ENCODE data around the gene HP. TPM values are rescaled to one million over a fixed set of nuclear protein-coding genes. Genes with fewer than 3 reads are reported as not detected.

The HP gene
- total and polyA plus RNA-seq, 4 donors: 8.0 to 1,570 (median 561) TPM

GRCh38 chr16:72025404-72026114 is 28.7 kb upstream of the HP start:
- 89 to 95% methylated on average over 19 of the region's 19 CpGs for WGBS, 2 donors
- H3K36me3 ChIP-seq (ENCODE audit: control insufficient read depth in 4 of 4, insufficient read depth in 4 of 4, low read length in 4 of 4): peaks cover 7 to 27% (median 16%) of the 10 kb centered on the region in 4 donors
- TF ChIP-seq CTCF (IDR thresholded peaks at IDR 0.05; ENCODE audit: control extremely low read depth, extremely low read depth): no peak

DNA sequence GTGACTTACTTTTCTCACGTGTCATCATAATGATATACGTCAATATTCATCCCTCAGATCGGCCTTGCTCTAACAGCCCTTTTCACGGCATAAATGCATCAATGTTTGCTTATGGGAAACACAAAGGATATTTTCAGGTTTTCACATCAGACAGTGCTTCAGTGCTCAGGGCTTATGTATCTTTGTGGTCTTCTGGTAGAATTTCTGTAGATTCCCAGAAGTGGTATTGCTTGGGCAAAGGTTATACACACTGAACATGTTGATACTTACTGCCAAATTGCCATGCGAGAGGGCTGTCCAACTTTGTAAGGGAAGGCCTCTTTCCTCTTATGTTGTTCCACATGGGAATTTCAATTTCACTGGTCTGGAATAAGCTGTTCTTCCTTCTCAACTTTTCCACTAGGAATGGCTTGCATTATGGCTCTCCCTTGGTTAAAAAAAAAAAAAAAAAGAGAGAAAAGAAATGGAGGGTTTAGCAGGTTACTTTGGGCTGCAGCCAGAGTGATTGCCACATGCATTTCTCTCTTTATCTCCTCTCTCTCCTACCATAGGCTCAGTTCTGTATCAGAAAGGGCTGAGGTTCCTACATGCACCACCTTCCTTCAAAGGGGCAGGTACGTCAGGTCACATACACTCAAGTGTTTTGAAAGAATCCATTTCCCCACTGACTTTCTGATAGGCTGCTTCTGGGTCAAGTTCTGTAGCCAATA is 26.5 kb upstream of the HP start:
- no peaks in the 10 kb centered on the region for H3K4me1 ChIP-seq (ENCODE audit: control insufficient read depth in 5 of 5, insufficient read depth in 5 of 5, low read length in 5 of 5)
- TF ChIP-seq CTCF (IDR thresholded peaks at IDR 0.05; ENCODE audit: control extremely low read depth, extremely low read depth): no peak
- no peak overlapping the region for H3K27ac ChIP-seq (ENCODE audit: low read depth in 1 of 2, low read length in 1 of 2)
- DNase-seq (no peak), ATAC-seq (ENCODE audit: insufficient read depth, low FRiP score) (no peak)
- 94 to 97% methylated on average over 6 of the region's 6 CpGs for WGBS, 2 donors
- no peak overlapping the region for H3K9ac ChIP-seq (ENCODE audit: insufficient read depth in 1 of 2, low read length in 2 of 2)
- no peaks in the 10 kb centered on the region for H3K9me3 ChIP-seq (ENCODE audit: control insufficient read depth in 4 of 4, insufficient read depth in 3 of 4, low read length in 3 of 4)
- no peak overlapping the region for H3K4me3 ChIP-seq
- H3K27me3 ChIP-seq (ENCODE audit: control insufficient read depth in 3 of 3, insufficient read depth in 3 of 3, low read length in 2 of 3): no peaks in the 10 kb centered on the region
- peaks cover 7 to 19% (median 10%) of the 10 kb centered on the region in 4 donors for H3K36me3 ChIP-seq (ENCODE audit: control insufficient read depth in 4 of 4, insufficient read depth in 4 of 4, low read length in 4 of 4)

More at GRCh38 chr16:72025404-72026114, 28.7 kb upstream of the HP start:
- DNase-seq (no peak), ATAC-seq (ENCODE audit: insufficient read depth, low FRiP score) (no peak)
- Histone ChIP-seq H3K4me1 (ENCODE audit: control insufficient read depth in 5 of 5, insufficient read depth in 5 of 5, low read length in 5 of 5) (no peaks in the 10 kb centered on the region), H3K27ac (ENCODE audit: low read depth in 1 of 2, low read length in 1 of 2) (no peak overlapping the region), H3K4me3 (no peak overlapping the region), H3K27me3 (ENCODE audit: control insufficient read depth in 3 of 3, insufficient read depth in 3 of 3, low read length in 2 of 3) (no peaks in the 10 kb centered on the region), H3K9ac (ENCODE audit: insufficient read depth in 1 of 2, low read length in 2 of 2) (no peak overlapping the region), H3K9me3 (ENCODE audit: control insufficient read depth in 4 of 4, insufficient read depth in 3 of 4, low read length in 3 of 4) (no peaks in the 10 kb centered on the region)

DNA sequence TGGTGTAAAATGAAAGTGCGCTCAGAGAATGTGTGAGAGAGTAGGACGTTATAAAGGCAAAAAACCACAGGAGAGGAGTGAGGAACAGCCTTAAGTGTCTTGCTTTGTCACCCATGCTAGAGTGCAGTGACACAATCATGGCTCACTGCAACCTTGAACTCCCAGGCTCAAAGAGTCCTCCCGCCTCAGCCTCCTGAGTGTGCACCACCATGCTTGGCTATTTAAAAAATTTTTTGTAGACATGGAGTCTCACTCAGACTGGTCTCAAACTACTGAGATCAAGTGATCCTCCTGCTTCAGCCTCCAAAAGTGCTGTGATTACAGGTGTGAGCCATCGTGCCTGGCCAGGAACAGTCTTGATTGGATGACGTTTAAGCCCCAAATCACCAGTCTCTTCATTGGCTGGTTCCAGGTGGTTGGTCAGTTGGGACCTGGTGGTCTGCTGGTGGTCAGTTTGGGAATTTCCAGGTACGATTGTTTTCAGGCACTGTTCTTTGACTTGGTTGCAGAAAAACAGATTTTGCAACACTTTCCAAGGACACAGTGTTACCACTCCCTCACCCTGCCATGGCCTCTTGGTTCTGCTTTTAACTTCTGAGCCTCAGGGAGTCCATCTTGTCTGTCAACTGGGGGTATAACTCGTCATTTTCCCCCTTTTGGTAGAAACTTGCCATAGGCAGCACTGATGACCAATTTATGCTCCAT is 24.6 kb upstream of the HP start:
- WGBS, 2 donors: 83 to 84% methylated on average over 7 of the region's 7 CpGs
- no peak for DNase-seq
- H3K27ac ChIP-seq (ENCODE audit: low read depth in 1 of 2, low read length in 1 of 2): no peak overlapping the region
- no peak overlapping the region for H3K4me3 ChIP-seq
- no peaks in the 10 kb centered on the region for H3K27me3 ChIP-seq (ENCODE audit: control insufficient read depth in 3 of 3, insufficient read depth in 3 of 3, low read length in 2 of 3)
- H3K9ac ChIP-seq (ENCODE audit: insufficient read depth in 1 of 2, low read length in 2 of 2): no peak overlapping the region
- no peaks in the 10 kb centered on the region for H3K9me3 ChIP-seq (ENCODE audit: control insufficient read depth in 4 of 4, insufficient read depth in 3 of 4, low read length in 3 of 4)
- no peaks in the 10 kb centered on the region for H3K4me1 ChIP-seq (ENCODE audit: control insufficient read depth in 5 of 5, insufficient read depth in 5 of 5, low read length in 5 of 5)
- ATAC-seq (ENCODE audit: insufficient read depth, low FRiP score): no peak
- no peak for TF ChIP-seq CTCF (IDR thresholded peaks at IDR 0.05; ENCODE audit: control extremely low read depth, extremely low read depth)
- peaks cover 5 to 11% (median 7%) of the 10 kb centered on the region in 4 donors for H3K36me3 ChIP-seq (ENCODE audit: control insufficient read depth in 4 of 4, insufficient read depth in 4 of 4, low read length in 4 of 4)

Data from lung (tissue), 12 donors.